Adrenal gland (tissue), 5 donors: ENCODE results near the gene CHURC1.

Experiments
- POLR2A ChIP-seq, 2 donors: fragments of 450-650 bp; IDR thresholded peaks; one replicate each; pipeline ENCODE4 v1.6.1; 2017; ENCODE audit warnings: antibody characterized with exemption in 2 of 2, mild to moderate bottlenecking in 2 of 2, moderate library complexity in 1 of 2
- TF ChIP-seq, protein P1 (sequence below), 6 experiments: fragments of 450-650 bp in 4 of 6; fragments of 200-600 bp in 2 of 6; sonication (generic) in 1 of 6; IDR thresholded peaks; 1 replicate in 5 of 6; 2 replicates in 1 of 6; pipeline versions ENCODE4 v1.5.1 to v1.8.0; 2016 to 2021; ENCODE audit warnings: antibody characterized with exemption in 6 of 6, mild to moderate bottlenecking in 2 of 6, moderate library complexity in 1 of 6
- donor health status: DM: no; HTN: no; CAD: no.

DNA sequence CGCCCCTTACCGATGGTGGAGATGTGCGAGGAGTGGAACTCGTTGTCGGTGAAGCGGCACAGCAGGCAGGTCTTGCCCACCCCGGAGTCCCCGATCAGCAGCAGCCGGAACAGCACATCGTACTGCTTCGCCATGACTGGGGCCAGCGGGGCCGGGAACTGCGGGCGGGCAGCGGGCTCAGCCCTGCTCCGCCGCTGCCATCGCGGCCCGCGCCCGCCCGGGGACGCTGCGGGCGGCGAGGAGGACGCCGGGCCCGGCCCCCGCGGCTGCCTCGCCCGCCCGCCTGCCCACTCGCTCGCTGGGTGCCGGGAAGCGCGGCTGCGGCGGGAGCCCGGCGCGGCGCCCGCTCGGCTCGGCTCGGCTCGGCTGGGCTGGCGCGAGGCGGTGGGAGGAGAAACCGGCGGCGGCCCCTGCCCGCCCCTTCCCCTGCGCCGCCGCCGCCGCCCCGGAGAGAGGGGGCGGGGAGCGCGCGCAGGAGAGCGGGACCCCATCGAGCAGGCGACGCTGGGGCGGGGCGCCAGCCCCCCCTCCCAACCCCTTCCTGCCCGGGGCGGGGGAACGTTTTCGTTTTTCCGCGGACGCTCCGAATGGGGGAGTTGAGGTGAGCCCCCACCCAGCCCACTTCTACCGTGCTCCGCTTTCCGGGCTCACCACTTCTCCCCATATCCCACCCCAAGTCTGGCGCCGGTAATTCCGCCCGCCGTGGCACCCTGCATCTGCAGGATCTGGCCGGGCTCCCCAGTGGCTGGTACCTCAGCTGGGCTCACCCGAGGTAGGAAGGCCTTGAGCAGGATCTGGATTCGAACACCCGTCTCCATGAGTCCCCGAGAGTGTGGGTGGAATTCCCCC is 57.9 kb downstream of the CHURC1 start, which contains the start of gene RAB15:
- TF ChIP-seq, protein P1, sequence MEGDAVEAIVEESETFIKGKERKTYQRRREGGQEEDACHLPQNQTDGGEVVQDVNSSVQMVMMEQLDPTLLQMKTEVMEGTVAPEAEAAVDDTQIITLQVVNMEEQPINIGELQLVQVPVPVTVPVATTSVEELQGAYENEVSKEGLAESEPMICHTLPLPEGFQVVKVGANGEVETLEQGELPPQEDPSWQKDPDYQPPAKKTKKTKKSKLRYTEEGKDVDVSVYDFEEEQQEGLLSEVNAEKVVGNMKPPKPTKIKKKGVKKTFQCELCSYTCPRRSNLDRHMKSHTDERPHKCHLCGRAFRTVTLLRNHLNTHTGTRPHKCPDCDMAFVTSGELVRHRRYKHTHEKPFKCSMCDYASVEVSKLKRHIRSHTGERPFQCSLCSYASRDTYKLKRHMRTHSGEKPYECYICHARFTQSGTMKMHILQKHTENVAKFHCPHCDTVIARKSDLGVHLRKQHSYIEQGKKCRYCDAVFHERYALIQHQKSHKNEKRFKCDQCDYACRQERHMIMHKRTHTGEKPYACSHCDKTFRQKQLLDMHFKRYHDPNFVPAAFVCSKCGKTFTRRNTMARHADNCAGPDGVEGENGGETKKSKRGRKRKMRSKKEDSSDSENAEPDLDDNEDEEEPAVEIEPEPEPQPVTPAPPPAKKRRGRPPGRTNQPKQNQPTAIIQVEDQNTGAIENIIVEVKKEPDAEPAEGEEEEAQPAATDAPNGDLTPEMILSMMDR (IDR thresholded peaks at IDR 0.05) = peak in 1 of 6 experiments; percentile 2
- TF ChIP-seq POLR2A (IDR thresholded peaks at IDR 0.05) = no peak
